ENCODE results near the gene ECHDC3.
"Not testable (repeated sequence)": the region's sequence is repeated elsewhere in the genome, so short reads cannot be mapped to it uniquely, and the experiment has no call there.

The ECHDC3 gene

DNA sequence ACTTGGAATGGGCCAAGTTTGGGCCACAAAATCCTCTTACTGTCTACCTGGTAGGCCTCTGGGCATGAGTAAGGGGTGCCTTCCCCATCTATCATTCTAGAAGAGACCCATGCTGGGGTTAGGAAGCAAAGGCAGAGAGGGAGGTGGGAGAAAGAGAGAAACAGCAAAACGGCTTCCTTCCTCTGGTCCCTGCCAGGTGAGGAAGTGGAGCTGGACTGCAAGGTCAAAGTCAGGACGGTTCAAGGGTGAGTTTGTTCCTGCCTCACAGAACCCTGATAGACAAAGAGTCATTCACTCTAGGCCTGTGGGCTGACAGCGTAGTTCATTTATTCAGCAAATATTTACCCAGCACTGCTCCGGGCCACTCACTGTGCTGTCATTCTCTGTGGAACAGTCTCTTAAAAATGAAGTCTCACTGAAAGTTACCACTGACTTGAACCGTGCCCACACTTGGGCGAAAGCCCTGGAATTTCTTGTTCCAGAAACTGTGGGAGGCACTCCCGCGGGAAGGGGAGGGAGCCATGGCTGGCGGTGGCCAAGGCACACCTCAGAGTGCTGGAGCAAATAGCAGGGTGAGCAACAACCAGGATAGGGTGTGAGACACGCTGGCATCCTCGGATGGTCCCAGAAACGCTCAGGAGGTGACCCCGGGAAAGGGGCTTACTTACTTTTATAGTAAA lies 26.2 kb upstream of the ECHDC3 start:
- DNase-seq (ENCODE audit: low read depth in 1 of 2, low spot score in 1 of 2) = no peak

DNA sequence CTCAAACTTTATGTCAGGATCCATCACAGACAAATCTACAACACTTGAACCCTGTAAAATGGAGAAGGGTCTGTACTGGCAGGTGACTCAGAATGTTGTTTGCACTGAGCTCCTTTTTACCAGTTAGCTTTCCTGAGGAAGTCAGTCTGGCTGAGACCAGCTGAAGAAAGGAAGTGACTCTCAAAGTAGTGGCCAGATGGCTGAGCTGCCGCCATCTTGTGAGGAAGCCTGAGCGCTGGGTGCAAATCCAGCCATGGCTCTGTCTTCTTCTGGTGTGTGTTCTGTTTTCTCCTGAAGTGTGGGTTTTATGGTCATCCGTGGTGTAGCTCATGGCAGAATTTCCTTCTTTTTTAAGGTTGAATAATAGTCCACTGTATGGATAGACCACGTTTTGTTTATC lies 25.5 kb upstream of the ECHDC3 start:
- DNase-seq (ENCODE audit: low read depth in 1 of 2, low spot score in 1 of 2) = no peak

DNA sequence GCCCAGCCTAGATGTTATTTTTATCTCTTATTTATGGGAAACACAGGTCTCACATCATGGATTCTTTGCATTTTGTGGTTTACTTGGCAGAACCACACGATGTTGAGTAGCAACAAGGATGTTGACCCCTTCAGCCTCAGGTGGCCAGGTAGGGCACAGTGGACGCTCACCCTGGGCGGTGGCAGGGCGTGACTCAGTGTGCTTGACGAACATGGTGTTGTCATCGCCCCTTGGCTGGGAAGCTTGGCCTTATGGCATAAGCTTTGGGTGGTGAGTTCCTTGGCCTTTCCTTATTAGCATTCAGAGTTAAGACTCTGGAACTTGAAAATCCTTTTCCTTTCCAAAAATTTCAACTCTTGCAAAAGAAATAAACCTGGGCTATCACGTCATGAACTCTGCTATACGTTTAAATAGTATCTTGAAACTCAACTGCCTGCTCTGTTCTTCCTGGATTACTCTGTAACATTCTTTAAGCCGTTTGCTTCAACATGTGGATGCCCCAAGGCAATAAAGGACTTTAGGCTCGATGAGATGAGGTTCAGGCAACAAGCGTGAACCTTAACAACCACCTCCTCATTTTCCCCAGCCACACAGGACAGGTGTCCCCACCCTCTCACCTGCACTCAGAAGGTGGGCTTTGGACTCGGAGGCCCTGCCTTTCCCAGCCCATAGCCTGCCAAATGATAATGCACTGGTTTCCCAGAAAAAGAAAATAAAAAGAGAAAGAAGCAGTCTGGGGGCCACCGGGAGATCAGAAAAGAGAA lies 22.5 kb upstream of the ECHDC3 start:
- DNase-seq (ENCODE audit: low read depth in 1 of 2, low spot score in 1 of 2) = no peak

DNA sequence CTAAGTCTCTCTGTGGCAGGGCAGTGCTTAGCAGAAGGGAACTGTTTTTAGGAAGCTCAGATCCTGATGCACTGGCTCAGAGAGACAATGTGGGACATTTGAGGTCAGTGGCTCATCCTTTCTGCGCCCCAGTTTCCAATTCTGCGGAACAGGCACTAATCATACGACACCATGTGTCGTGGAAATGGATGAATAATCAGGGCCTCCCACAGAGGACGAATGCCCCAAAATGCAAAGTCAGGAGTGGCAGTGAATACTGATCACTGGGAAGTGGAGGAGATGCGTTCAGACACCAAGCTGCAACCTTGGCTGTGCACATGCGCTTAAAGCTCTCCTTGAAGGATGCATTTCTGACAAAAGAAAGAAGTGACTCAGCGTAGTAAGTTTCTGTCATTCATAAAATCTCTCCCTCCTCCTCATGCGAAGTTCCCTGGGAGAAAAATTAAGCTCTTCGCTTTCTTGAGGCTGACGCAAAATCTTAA lies 21.9 kb upstream of the ECHDC3 start:
- no peak for DNase-seq (ENCODE audit: low read depth in 1 of 2, low spot score in 1 of 2)

DNA sequence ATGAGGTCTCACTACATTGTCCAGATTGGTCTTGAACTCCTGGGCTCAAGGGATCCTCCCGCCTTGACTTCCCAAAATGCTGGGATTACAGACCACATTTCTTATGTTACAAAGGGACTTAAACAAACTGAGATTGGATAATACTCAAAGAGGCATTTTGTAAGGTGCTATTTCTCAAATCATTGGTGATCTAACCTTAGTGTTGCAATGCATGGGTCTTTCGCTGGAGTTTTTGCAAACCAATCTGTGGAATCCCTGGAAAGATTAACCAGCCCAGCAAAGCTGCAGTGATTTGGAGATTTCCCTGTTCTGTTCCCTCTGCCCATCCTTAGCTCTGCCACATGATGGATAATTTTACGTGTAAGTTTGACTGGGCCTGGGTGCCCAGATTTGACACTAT lies 20.4 kb upstream of the ECHDC3 start:
- no peak for DNase-seq (ENCODE audit: low read depth in 1 of 2, low spot score in 1 of 2)

DNA sequence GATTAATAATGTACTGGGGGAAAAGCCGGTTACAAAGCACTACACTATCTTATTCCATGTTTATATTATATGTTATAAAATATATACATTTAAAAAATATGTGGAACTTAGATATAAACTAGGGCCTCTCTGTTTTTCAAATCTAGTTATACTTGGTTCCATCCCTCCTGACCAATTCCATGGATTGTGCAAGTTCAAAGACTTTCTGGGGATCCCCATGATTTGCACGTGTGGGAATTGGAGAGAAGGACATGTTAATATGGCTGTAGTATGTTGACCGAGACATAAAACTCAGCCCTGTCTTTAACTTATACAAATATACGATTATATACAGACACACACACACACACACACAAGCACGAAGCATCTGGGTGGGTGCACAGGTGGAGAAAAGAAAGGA lies 18.8 kb upstream of the ECHDC3 start:
- DNase-seq (ENCODE audit: low read depth in 1 of 2, low spot score in 1 of 2) = no peak

DNA sequence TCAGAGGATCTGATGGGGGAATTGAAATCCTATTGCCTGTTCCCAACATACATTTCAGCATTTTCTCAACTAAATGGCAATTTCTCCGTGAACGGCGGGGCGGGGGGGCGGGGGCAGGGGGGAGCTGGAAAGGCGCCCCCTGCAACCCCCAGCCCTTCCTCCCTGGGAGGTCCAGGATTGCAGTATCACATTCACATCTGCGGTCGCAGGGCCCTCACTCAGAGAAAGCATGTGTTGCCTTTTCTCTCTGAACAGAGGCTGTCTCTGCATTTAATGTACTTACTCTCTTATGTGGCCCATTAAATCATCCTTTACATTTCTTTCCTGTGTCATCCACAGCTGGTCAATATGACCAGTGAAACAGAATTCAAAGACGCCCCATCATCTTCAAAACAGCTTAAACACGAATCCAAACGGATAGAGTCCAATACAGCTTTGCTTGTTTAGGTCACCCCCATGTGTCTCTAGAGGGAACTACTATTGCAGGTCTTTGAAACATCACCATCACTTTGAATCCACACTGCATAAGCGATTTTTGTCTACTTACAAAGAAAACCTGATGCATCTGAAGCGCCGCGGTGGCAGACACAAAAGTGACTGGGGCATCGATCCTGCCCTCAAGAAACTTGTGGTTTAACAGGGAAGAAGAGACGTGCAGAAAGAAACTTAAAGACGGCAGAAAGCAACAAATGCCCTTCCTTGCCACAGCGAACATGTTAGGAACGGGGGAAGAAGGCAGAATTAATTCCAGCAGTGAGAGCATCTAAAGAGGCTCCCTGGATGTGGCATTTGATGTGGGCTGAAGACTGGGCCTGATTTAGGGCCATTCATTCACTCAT lies 17.0 kb upstream of the ECHDC3 start:
- DNase-seq (ENCODE audit: low read depth in 1 of 2, low spot score in 1 of 2) = no peak

DNA sequence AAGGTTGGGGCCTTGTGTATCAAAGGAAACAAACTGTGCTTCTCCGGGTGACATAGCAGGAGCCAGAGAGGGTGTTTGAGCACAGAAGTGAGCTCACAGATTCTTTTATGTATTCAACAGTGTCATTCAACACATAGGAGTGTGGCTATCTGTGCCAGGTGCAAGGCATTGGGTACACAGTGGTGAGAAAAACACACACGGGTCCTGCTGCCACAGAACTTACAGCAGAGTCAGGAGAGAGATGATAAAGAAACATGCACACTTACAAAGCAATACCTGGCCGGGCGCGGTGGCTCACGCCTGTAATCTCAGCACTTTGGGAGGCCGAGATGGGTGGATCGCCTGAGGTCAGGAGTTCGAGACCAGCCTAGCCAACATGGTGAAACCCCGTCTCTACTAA lies 16.3 kb upstream of the ECHDC3 start:
- no peak for DNase-seq (ENCODE audit: low read depth in 1 of 2, low spot score in 1 of 2)

DNA sequence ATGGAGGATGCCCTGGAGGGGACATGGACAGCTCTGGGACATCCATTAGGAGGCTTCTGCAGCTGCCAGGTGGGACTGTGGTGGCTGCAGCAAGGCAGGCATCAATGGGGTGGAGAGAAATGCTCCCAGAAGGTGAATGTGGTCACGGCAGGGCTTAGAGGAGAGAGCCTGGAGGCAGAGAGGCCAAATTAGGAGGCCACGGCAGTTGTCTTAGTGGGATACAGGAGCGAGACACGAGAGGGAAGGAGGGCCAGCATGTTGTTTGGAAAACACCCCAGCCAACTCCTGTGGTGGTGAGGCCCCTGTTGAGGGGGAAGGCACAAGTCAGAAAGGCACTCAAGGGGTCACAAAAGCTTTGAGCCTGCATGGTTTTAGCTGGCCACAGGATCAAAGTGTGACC lies 14.6 kb upstream of the ECHDC3 start:
- DNase-seq (ENCODE audit: low read depth in 1 of 2, low spot score in 1 of 2) = no peak

DNA sequence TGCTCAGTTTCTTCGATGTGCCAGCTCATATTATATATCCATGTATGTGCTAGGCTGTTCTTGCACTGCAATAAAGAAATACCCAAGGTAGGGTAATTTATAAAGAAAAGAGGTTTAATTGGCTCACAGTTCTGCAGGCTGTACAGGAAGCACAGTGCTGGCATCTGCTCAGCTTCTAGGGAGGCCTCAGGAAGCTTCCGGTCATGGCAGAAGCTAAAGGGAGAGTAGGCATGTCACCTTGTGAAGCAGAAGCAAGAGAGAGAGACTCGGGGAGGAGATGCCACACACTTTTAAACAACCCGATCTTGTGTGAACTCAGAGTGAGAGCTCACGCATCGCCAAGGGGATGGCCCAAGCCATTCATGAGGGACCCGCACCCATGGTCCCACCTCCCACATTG lies 13.8 kb upstream of the ECHDC3 start:
- DNase-seq (ENCODE audit: low read depth in 1 of 2, low spot score in 1 of 2) = no peak

DNA sequence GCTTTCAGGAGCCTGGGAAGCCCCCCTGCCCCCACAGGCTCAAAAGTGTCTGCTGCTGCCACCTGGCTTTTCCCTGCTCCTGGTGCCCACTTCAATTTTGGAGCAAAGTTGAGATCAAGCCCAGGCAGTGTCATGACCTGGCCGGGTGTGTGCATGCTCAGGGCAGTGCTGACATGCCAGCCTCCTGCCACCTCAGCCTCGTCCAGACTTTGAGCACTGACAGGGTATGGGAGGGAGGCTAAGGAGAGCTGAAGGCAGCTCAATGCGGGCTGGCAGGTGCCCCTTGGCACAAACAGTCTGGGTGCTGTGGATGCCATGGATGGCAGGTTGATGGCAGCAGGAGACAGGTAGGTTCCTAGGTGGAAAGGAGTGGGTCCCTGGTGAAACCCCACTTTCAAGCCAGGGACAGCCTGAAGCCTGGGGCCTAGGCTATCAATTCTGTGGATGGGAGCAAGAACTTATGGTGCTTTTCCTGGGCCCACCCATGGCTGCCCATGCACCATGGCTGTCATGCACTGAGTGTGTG lies 12.3 kb upstream of the ECHDC3 start:
- DNase-seq (ENCODE audit: low read depth in 1 of 2, low spot score in 1 of 2) = no peak

DNA sequence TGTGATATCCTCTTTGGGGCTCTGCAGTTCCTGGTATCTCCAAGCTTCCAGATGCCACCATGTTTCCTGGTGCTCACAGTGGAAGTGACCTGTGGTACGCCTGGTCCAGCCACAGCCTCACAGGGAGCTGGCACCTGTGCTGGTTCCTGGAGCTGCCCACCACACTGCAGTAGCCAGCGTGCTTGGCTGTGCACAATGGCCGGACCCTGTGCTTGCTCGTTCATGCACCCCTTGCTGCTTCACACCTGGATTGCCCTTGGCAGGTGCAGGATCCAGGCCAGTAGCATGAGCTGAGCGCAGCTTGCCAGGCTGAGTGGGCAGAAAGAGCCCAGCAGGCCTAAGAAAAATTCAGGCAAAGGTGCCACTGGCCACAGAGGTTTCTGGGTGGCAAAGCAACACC lies 11.4 kb upstream of the ECHDC3 start:
- DNase-seq (ENCODE audit: low read depth in 1 of 2, low spot score in 1 of 2) = no peak

DNA sequence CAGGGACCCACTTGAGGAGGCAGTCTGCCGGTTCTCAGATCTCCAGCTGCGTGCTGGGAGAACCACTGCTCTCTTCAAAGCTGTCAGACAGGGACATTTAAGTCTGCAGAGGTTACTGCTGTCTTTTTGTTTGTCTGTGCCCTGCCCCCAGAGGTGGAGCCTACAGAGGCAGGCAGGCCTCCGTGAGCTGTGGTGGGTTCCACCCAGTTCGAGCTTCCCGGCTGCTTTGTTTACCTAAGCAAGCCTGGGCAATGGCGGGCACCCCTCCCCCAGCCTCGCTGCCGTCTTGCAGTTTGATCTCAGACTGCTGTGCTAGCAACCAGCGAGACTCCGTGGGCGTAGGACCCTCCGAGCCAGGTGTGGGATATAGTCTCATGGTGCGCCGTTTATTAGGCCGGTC lies 5.4 kb upstream of the ECHDC3 start:
- not testable (repeated sequence) for DNase-seq (ENCODE audit: low read depth in 1 of 2, low spot score in 1 of 2)

DNA sequence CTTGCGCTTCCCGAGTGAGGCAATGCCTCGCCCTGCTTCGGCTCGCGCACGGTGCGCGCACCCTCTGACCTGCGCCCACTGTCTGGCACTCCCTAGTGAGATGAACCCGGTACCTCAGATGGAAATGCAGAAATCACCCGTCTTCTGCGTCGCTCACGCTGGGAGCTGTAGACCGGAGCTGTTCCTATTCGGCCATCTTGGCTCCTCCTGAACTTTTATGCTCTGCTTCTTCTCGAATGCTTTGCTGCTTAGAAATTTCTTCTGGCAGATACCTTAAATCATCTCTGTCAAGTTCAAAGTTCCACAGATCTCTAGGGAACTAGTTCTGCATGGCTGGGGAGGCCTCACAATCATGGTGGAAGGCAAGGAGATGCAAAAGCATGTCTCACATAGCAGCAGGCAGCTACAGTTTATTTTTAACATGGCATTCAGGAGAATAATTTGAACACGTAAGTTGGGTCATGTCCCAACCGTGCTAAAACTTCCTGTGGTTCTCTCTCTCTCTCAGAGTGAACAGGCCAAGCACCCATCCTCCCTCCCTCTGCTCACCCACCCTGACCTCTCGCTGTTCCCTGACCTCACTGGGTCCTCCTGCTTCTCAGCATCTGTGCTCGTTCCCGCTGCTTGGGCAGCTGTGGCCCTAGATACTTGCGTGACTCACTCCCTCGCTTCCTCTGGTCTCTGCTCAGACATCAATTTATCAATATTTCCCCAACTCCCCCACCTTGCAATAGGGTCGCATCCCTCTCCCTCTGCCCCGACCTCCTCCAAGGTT lies 4.7 kb upstream of the ECHDC3 start:
- DNase-seq (ENCODE audit: low read depth in 1 of 2, low spot score in 1 of 2) = not testable (repeated sequence)

DNA sequence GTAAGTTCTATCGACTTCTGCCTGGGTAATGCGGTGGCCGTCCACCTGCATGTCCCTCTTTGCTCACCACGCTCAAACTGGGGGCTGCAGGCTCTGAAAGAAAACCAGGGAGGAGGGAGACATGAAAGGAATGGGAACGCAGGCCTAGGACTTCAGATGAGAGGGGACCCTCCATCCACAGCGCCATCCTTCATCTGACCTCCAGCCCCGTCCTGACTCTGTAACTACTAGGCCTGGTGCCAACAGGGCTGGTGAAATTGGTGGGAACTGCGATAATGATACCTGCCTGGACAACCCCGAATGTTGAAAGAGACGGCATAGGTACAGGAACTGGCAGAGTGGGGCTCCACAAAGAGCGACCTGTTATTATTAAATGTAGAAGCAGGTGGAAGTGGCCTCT lies 1.3 kb upstream of the ECHDC3 start:
- DNase-seq (ENCODE audit: low read depth in 1 of 2, low spot score in 1 of 2) = no peak

DNA sequence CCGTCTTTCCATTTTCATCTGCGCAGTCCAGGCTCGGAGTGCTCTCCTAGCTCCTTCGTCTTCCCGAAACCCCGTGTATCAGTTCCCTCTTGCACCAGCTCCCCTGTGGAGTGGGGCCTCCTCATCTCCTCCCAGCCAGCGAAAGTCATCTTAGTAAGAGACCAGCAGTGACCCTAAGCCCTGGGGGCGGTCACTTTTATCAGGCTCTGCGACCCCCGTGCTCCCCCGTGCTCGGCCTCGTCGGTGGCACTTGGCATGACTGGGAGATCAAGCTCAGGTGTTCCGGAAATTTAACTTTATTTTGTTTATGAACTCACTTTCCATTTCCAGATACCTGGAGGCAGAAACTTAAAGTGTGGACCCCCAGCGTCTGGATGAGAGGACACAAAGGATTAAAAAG lies 574 bp upstream of the ECHDC3 start:
- DNase-seq (ENCODE audit: low read depth in 1 of 2, low spot score in 1 of 2) = no peak

DNA sequence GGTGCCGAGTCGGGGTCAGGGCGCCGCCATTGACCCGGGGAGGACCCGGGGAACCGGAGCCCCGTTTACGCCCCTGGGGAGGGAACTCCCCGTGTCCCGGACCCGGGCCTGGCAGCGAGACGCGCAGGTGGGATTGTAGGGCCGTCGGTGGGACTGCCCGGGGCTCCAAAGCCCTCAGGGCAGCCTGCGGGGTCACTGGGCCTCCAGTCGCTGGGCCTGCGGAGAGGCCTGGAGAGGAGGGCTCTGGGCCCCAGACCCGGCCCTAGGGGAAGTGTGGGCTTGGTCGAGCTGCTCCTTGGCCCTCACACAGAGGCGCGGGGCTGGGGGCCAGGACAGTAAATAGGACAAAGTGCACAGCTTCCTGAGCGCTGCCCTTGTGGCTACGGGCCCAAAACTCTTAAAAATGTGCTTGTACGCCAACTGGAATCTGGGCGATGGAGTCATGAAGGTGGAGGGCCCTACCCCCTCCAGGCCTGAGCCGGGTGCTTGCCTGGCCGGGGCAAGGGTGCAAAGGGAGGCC lies 657 bp downstream of the ECHDC3 start:
- no peak for DNase-seq (ENCODE audit: low read depth in 1 of 2, low spot score in 1 of 2)

DNA sequence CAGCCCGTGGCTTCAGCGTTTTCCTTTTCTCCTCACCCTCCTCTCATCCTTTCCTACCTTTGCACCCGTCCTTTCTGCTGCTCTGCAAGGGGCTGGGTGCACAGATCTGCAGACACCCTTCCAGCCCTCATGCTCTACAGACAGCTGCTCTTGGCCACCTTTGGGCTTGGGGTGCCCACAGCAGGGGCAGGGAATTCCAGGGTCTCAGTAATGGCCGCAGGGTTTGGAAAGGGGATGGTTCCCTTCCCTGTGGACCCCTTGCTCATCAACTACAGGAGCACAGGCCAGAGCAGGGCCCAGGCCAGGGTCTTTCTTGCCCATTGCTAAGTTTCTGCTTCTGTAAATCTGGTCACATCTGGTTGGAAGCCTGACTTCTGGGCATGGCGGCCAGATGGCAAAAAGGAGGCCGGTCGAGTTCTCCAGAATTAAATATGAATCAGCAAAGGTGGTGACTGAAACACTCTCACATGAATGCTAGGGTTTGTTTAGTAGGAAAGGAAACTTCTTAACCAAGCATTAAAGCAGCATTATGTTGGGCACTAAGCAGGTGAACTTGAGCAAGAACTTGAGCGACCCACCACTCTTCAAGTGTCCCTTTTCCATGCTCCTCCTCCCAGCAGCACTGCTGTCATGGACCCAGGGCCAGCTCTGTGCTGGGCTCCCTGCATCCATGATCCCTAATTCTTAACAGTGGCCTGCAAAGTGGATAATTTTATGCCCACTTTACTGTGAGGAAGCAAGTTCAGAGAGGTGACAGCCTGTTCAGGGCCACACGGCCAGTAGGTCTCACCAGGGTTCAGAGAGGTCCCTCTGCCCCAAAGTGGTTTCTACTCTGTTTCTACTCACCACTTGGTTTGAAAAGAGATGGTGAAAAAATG lies 1.5 kb downstream of the ECHDC3 start:
- DNase-seq (ENCODE audit: low read depth in 1 of 2, low spot score in 1 of 2) = no peak

DNA sequence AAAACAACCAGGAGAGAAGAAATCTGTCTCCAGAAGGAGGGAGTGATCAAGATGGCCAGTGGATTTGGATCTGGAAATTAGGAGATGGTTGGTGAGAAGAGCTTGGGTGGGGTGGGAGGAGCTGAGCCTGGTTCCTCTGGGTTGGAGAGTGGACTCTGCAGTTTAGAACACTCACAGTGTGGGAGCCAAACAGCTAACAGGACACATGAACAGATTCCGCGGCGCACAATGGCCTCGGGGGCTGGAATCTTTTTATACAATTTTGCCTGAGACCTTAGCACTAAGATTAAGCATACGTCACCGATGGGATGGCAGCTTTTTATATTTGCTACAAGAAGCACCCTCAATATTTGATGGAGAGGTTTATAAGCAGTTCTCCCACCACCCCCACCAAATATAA lies 2.9 kb downstream of the ECHDC3 start:
- DNase-seq (ENCODE audit: low read depth in 1 of 2, low spot score in 1 of 2) = no peak
